ENCODE data around the gene OGDH.
"Not testable (repeated sequence)": the region's sequence is repeated elsewhere in the genome, so short reads cannot be mapped to it uniquely, and the experiment has no call there.

OGDH gene

GRCh38 chr7:44606341-44607140 is at the start of gene OGDH:
OGDH (plus strand) TSS chr7:44606627; CDS start chr7:44624344, 17,717 bp downstream.
- DNase-seq (ENCODE audit: low read depth in 1 of 2, low spot score in 1 of 2), result peak; percentile 99

GRCh38 chr7:44557485-44557884 is 48.9 kb upstream of the OGDH start:
- DNase-seq (ENCODE audit: low read depth in 1 of 2, low spot score in 1 of 2), result no peak

- no peak for DNase-seq (ENCODE audit: low read depth in 1 of 2, low spot score in 1 of 2)
These were observed 46.9 kb upstream of the OGDH start for GRCh38 chr7:44559485-44559884.

GRCh38 chr7:44561481-44561880 is 44.9 kb upstream of the OGDH start:
- DNase-seq (ENCODE audit: low read depth in 1 of 2, low spot score in 1 of 2), result no peak

GRCh38 chr7:44561962-44562621 is 44.3 kb upstream of the OGDH start:
- no peak for DNase-seq (ENCODE audit: low read depth in 1 of 2, low spot score in 1 of 2)

- DNase-seq (ENCODE audit: low read depth in 1 of 2, low spot score in 1 of 2), result not testable (repeated sequence)
These were observed 43.8 kb upstream of the OGDH start for GRCh38 chr7:44562622-44562962.

- DNase-seq (ENCODE audit: low read depth in 1 of 2, low spot score in 1 of 2), result no peak
These were observed 43.2 kb upstream of the OGDH start for GRCh38 chr7:44563171-44563679.

GRCh38 chr7:44564606-44565005 is 41.8 kb upstream of the OGDH start:
- DNase-seq (ENCODE audit: low read depth in 1 of 2, low spot score in 1 of 2), result no peak

GRCh38 chr7:44565097-44565794 is 41.2 kb upstream of the OGDH start:
- DNase-seq (ENCODE audit: low read depth in 1 of 2, low spot score in 1 of 2), result peak; percentile 41 to 53

GRCh38 chr7:44565795-44566559 is 40.5 kb upstream of the OGDH start:
- DNase-seq (ENCODE audit: low read depth in 1 of 2, low spot score in 1 of 2), result no peak

GRCh38 chr7:44566680-44567079 is 39.7 kb upstream of the OGDH start:
- no peak for DNase-seq (ENCODE audit: low read depth in 1 of 2, low spot score in 1 of 2)

GRCh38 chr7:44567884-44568283 is 38.5 kb upstream of the OGDH start:
- DNase-seq (ENCODE audit: low read depth in 1 of 2, low spot score in 1 of 2), result no peak

GRCh38 chr7:44568771-44569560 is 37.5 kb upstream of the OGDH start:
- DNase-seq (ENCODE audit: low read depth in 1 of 2, low spot score in 1 of 2), result no peak

- DNase-seq (ENCODE audit: low read depth in 1 of 2, low spot score in 1 of 2), result no peak
These were observed 36.5 kb upstream of the OGDH start for GRCh38 chr7:44569959-44570358.

- no peak for DNase-seq (ENCODE audit: low read depth in 1 of 2, low spot score in 1 of 2)
These were observed 33.7 kb upstream of the OGDH start for GRCh38 chr7:44572771-44573170.

GRCh38 chr7:44573464-44574286 is 32.8 kb upstream of the OGDH start, which contains the start of gene DDX56:
DDX56 (minus strand) TSS chr7:44573908; CDS start chr7:44573895, 13 bp downstream.
- DNase-seq (ENCODE audit: low read depth in 1 of 2, low spot score in 1 of 2), result peak; percentile 76 to 94

- no peak for DNase-seq (ENCODE audit: low read depth in 1 of 2, low spot score in 1 of 2)
These were observed 32.0 kb upstream of the OGDH start for GRCh38 chr7:44574287-44574872.

- DNase-seq (ENCODE audit: low read depth in 1 of 2, low spot score in 1 of 2), result no peak
These were observed 31.4 kb upstream of the OGDH start for GRCh38 chr7:44575054-44575453.

- DNase-seq (ENCODE audit: low read depth in 1 of 2, low spot score in 1 of 2), result no peak
These were observed 30.2 kb upstream of the OGDH start for GRCh38 chr7:44576228-44576627.
